SH-SY5Y (cell line): ENCODE results near the gene SBK2.

ENCODE experiments used
- GATA2 ChIP-seq: IDR thresholded peaks from 2 replicates; pipeline ENCODE4 v1.6.1; 2011; ENCODE audit warnings: mild to moderate bottlenecking, low read depth, low read length
- GATA3 ChIP-seq: IDR thresholded peaks from 2 replicates; pipeline ENCODE4 v1.6.1; 2011; ENCODE audit warnings: low read depth, mild to moderate bottlenecking, low read length, moderate library complexity

- no peak for TF ChIP-seq GATA2
- no peak for TF ChIP-seq GATA3
Measured at GRCh38 chr19:55543567-55543966, 6.6 kb upstream of the SBK2 start.
